Psoas muscle (tissue), 8 donors: ENCODE results near the gene CSN3. TPM values are rescaled to one million over a fixed set of nuclear protein-coding genes. Genes with fewer than 3 reads are reported as not detected.

Experiments
- ATAC-seq, 4 donors: fragments of 200-7000 bp; cut with Tn5 transposase; one replicate each; pipeline ENCODE4 v1.9.1; 2020; ENCODE audit warnings: moderate library complexity in 3 of 4, mild to moderate bottlenecking in 2 of 4
- DNase-seq, 2 donors: peaks; one replicate each; pipeline ENCODE4 v3.0.0-alpha.2; 2020
- H3K27ac ChIP-seq: fragments of 200-600 bp; one replicate; pipeline ENCODE4 v1.8.0; 2022
- H3K27me3 ChIP-seq, 3 donors: fragments of 200-600 bp in 1 of 3; one replicate each; pipeline versions ENCODE4 v1.6.1 to v1.8.0; 2013 to 2022; ENCODE audit warnings: low read length in 2 of 3, mild to moderate bottlenecking in 2 of 3, moderate library complexity in 1 of 3; ENCODE audit not compliant: insufficient read depth in 3 of 3
- H3K36me3 ChIP-seq, 2 donors: fragments of 200-600 bp in 1 of 2; one replicate each; pipeline versions ENCODE4 v1.6.1 to v1.8.0; 2013 to 2022; ENCODE audit warnings: low read depth in 1 of 2, mild to moderate bottlenecking in 1 of 2, moderate library complexity in 1 of 2; ENCODE audit not compliant: insufficient read depth in 1 of 2
- H3K4me1 ChIP-seq: fragments of 200-600 bp; one replicate; pipeline ENCODE4 v1.8.0; 2022
- H3K4me3 ChIP-seq: fragments of 200-600 bp; one replicate; pipeline ENCODE4 v1.8.0; 2022; ENCODE audit warnings: mild to moderate bottlenecking
- H3K9me3 ChIP-seq: fragments of 200-600 bp; one replicate; pipeline ENCODE4 v1.8.0; 2022
- WGBS, 3 donors: extraction: QIAGEN DNeasy Blood & Tissue Kit; methylation state at CpG; one replicate each; pipeline versions ENCODE4 v1.1.6 to v1.1.7; 2013; 5-methylcytosine and 5-hydroxymethylcytosine counted together
- intact Hi-C, 2 donors: fragments of 100-400 bp; cut with DNase I; formaldehyde crosslinking; loops; one replicate each; pipeline versions ENCODE4 v1.11.0 to v1.14.2; 2022
- polyA plus RNA-seq, 3 donors: library from polyadenylated mRNA; stranded (reverse); fragments of 200-250 nt; gene quantifications; one replicate each; pipeline ENCODE4 v1.2.3, GENCODE V29; 2013
- total RNA-seq, 4 donors: library from RNA; stranded (reverse); fragmentation: NEBNext Ultra II Directional in 2 of 4; extraction: Animal tissue kit (Norgen Biotek cat#: 25700) in 2 of 4; gene quantifications; one replicate each; pipeline versions ENCODE4 v1.2.1 to v1.2.4, GENCODE V29; 2021 to 2023
- TF ChIP-seq, protein P1 (sequence below): fragments of 200-600 bp; IDR thresholded peaks from one replicate; pipeline ENCODE4 v1.8.0; 2022; ENCODE audit warnings: antibody characterized with exemption
- donor health status: healthy with polysubstance abuse.
- donor health status: DM: no; HTN: no; CAD: no; lungs with moderate emphysema.
- donor health status: Bipolar disorder and iron deficiency.
- donor health status: healthy.
- donor health status: DM: yes; HTN: yes; CAD: no.
- donor health status: DM: no; HTN: no; CAD: no.
- donor health status: DM: no; HTN: no; CAD: no.
- donor health status: DM: yes; HTN: yes; CAD: no.

CSN3 gene
- total and polyA plus RNA-seq, 7 donors, result not detected

DNA sequence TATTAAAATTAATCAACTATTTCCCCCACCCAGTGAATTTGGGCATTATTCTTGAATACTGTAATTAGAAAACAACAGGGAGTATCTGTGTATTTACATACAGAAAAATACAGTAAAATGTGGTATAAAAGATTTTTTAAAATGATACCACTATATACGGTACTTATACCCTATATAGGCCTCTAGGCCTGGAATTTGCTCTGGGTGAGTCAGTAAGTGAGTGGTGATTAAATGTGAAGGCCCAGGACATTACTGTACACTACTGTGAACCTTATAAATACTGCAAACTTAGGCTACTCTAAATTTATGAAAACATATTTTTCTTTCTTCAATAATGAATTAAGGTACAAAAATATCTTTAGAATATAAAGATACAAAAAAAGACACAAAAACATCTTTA lies 6.3 kb upstream of the CSN3 start:
- ATAC-seq, result no peak
- intact Hi-C loops, result no loop called here

DNA sequence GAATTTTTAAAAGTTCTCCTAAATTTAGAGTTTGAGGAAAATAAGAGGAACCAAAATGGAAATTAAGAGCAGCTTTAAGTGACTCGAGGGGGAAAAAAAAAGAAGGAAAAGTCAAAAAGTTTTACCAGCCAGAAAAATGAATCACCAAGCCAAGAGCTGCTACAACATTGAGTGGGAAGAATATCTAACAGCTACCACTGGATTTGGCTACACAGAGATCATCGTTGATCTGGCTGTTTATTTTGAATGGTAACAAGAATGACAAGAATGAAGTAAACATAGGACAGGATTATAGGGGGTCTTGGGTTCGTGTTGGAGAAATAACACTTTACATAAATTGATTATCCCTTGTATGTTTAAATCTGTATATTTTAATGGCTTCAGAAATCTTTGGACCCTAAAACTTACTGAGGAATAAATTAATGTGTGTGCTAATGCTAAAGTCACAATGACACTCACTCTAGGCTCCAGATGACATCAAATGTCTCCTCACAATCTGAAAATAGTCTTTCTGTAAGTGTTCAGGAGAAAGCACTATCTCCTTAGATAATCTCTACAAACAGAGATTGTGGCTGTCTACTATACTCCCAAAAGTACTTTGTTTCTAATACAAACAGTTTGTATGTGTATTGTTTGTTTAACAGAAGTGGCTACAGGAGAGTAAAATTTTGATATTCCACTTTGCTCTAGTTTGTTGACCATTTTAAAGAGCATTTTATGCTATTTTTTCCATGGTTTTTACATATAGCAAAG lies 3.1 kb upstream of the CSN3 start:
- ATAC-seq, result no peak
- intact Hi-C loops, result no loop called here
- WGBS, 3 donors, result 43 to 51% (median 46%) methylated on average over 3 of the region's 3 CpGs

More for the DNA sequence above, 6.3 kb upstream of the CSN3 start:
- TF ChIP-seq, protein P1, sequence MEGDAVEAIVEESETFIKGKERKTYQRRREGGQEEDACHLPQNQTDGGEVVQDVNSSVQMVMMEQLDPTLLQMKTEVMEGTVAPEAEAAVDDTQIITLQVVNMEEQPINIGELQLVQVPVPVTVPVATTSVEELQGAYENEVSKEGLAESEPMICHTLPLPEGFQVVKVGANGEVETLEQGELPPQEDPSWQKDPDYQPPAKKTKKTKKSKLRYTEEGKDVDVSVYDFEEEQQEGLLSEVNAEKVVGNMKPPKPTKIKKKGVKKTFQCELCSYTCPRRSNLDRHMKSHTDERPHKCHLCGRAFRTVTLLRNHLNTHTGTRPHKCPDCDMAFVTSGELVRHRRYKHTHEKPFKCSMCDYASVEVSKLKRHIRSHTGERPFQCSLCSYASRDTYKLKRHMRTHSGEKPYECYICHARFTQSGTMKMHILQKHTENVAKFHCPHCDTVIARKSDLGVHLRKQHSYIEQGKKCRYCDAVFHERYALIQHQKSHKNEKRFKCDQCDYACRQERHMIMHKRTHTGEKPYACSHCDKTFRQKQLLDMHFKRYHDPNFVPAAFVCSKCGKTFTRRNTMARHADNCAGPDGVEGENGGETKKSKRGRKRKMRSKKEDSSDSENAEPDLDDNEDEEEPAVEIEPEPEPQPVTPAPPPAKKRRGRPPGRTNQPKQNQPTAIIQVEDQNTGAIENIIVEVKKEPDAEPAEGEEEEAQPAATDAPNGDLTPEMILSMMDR, result no peak
- Histone ChIP-seq H3K27ac (no peak overlapping the region), H3K27me3 (no peaks in the 10 kb centered on the region), H3K4me1 (no peaks in the 10 kb centered on the region), H3K9me3 (no peaks in the 10 kb centered on the region), H3K4me3 (no peak overlapping the region), H3K36me3 (no peaks in the 10 kb centered on the region)
- 36 to 83% (median 72%) methylated on average over 1 of the region's 1 CpG for WGBS, 3 donors
- DNase-seq, result no peak

DNA sequence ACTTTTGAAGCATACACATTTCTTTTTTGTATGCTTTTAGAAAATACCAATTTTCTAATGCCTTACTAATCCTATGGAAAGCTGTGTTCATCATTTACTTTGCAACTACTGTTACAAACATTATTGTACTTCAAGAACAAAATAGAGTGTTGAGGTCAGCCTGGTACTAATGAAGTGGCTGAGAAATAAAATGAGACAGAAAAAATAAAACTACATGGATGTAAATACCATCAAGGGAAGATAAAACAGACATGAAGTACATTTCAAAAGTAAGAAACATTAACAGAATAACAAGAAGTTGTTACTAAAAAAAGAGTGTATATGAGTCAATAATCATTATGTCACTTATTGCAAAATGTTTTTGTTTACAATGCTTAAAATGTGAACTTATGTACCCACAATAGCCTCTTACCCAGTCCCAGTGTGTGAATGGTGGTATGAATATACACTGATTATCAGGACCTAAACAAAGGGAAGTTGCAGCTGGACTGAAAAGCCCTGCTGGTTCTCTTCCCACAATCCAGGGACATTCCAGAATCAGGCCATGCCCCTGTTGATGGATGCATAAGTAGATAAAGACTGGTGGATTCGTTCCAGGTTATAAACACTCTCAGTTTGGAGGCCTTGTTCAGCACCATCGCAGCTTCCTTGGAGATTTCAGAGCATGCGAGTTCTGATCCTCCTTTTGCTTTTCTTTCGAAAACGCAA lies 2.4 kb upstream of the CSN3 start:
- Histone ChIP-seq H3K9me3 (no peaks in the 10 kb centered on the region), H3K36me3 (no peaks in the 10 kb centered on the region), H3K27me3 (no peaks in the 10 kb centered on the region), H3K27ac (no peak overlapping the region), H3K4me1 (no peaks in the 10 kb centered on the region), H3K4me3 (no peak overlapping the region)
- intact Hi-C loops, result no loop called here
- 55 to 65% (median 64%) methylated on average over 5 of the region's 5 CpGs for WGBS, 3 donors
- TF ChIP-seq, protein P1, result no peak
- DNase-seq (no peak), ATAC-seq (no peak)

More for the DNA sequence above, 3.1 kb upstream of the CSN3 start:
- DNase-seq, result no peak
- H3K36me3 ChIP-seq, result no peaks in the 10 kb centered on the region
- no peaks in the 10 kb centered on the region for H3K9me3 ChIP-seq
- no peak overlapping the region for H3K27ac ChIP-seq
- H3K4me3 ChIP-seq, result no peak overlapping the region
- H3K27me3 ChIP-seq, result no peaks in the 10 kb centered on the region
- H3K4me1 ChIP-seq, result no peaks in the 10 kb centered on the region
- TF ChIP-seq, protein P1, result no peak

DNA sequence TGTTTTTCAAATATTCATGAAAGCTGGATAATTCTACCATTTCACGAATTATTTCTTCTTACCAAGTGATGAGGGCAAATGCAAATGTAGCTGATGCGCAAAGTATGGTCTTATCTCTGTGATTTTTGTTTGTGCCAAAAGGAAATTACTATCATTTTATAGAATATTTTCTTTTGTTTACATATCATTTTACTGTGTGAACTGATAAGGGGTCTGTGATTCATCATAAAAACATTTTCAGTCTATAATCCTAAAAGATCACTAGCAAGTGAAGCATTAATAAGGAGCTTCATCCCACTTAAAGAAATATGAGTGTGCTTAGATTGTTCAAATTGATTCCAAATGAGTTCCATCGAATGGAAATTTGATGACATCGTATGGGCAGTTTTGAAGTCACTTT lies 694 bp downstream of the CSN3 start:
- intact Hi-C loops, result no loop called here
- H3K27me3 ChIP-seq, result no peaks in the 10 kb centered on the region
- DNase-seq (no peak), ATAC-seq (no peak)
- H3K36me3 ChIP-seq, result no peaks in the 10 kb centered on the region
- WGBS, 3 donors, result 74 to 92% (median 80%) methylated on average over 4 of the region's 4 CpGs
- TF ChIP-seq, protein P1, result no peak
- no peaks in the 10 kb centered on the region for H3K4me1 ChIP-seq
- no peak overlapping the region for H3K4me3 ChIP-seq
- H3K9me3 ChIP-seq, result no peaks in the 10 kb centered on the region
- H3K27ac ChIP-seq, result no peak overlapping the region
